Measurements from ENCODE around the gene ZFP36L1.

The ZFP36L1 gene

GRCh38 chr14:68820999-68821683 is 28.3 kb upstream of the ZFP36L1 start:
- no peak for TF ChIP-seq CTCF (IDR thresholded peaks at IDR 0.05; ENCODE audit: low read depth, low read length)
- no peak for DNase-seq (ENCODE audit: extremely low read depth, low read depth)

- no peak for DNase-seq (ENCODE audit: extremely low read depth, low read depth)
- no peak for TF ChIP-seq CTCF (IDR thresholded peaks at IDR 0.05; ENCODE audit: low read depth, low read length)
Observed at GRCh38 chr14:68820536-68820935, 27.7 kb upstream of the ZFP36L1 start.

DNA sequence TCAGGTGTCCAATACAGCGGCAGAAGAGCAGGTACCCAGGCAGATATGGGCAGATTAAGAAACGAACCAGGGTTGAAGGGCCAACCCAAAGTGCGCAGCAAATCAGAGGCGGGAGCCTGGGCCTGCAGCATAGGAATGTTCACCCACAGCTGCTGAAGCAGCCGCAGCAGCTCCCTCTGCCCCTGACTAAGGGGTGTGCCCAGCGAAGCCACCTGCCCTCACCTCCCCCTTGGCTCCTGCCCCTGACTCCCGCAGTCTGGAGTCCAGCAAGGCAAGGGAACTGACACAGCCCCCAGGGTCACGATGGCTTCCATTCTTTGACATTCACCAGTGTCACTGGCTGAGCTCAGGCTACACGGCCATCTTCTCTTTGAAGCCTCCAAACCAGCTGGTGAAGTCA is 27.3 kb upstream of the ZFP36L1 start:
- no peak for DNase-seq (ENCODE audit: extremely low read depth, low read depth)
- no peak for TF ChIP-seq CTCF (IDR thresholded peaks at IDR 0.05; ENCODE audit: low read depth, low read length)

DNA sequence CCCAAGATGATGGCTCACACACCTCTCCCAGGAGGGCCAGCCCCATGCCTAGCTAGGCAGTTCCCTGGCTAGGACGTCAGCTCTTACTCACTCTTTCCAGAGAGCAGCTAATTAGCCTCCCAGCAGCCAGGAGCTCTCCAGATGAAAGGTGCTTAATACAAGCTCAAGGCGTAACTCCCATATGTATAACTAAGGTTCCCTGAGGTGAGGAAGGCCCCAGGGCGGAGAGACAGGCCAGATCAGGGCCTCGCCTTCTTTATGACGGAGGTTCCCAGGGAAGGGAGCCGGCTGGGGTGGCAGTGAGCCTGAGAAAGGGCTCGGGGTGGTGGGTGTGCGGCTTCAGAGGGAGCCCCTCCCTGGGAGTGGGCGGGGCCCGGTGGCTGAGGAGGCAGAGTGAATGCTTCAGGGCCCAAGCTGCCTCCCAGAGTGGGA is 26.4 kb upstream of the ZFP36L1 start:
- DNase-seq (ENCODE audit: extremely low read depth, low read depth): no peak
- no peak for TF ChIP-seq CTCF (IDR thresholded peaks at IDR 0.05; ENCODE audit: low read depth, low read length)

GRCh38 chr14:68817506-68818212 is 24.8 kb upstream of the ZFP36L1 start:
- no peak for TF ChIP-seq CTCF (IDR thresholded peaks at IDR 0.05; ENCODE audit: low read depth, low read length)
- DNase-seq (ENCODE audit: extremely low read depth, low read depth): no peak

GRCh38 chr14:68816943-68817430 is 24.1 kb upstream of the ZFP36L1 start:
- DNase-seq (ENCODE audit: extremely low read depth, low read depth): no peak
- TF ChIP-seq CTCF (IDR thresholded peaks at IDR 0.05; ENCODE audit: low read depth, low read length): no peak

Data from AG09319 (cell line).